MM.1S (cell line): ENCODE measurements around the gene ILK.

ENCODE experiments used
- CTCF ChIP-seq: fragments of 300-600 bp; sonication (generic); IDR thresholded peaks from 2 replicates; pipeline ENCODE4 v1.5.1; 2016; ENCODE audit warnings: antibody characterized with exemption, low read length, mixed read lengths
- EZH2 ChIP-seq: fragments of 300-600 bp; sonication (generic); optimal IDR thresholded peaks from 2 replicates; pipeline ENCODE3; 2017; ENCODE audit warnings: low read depth, mild to moderate bottlenecking, antibody characterized with exemption, low read length, mixed read lengths
- EZH2phosphoT487 ChIP-seq: fragments of 300-600 bp; sonication (generic); IDR thresholded peaks from 2 replicates; pipeline ENCODE4 v1.6.1; 2018; ENCODE audit warnings: antibody characterized with exemption, low read length

GRCh38 chr11:6646918-6647679, 43.5 kb downstream of the ILK start:
- TF ChIP-seq CTCF (no peak), EZH2 (no peak), EZH2phosphoT487 (no peak)
